ENCODE measurements around the gene PAK6.

The PAK6 gene

DNA sequence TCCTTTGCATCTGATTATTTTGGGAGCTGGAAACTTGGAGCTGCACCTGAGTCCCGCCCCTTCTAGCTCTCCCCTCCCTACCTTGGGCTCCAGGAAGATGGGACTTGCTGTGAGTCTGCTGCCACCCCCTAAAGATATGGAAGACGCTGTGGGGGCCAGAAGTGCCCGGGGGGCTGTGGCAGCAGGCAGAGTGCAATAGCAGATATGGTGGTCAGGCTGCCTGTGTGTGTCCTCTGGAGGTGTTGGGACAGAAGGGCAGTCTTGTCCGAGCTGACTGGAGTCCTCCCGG, 485 bp downstream of the PAK6 start:
- Histone ChIP-seq H2BK5ac (ENCODE audit: low read depth, low read length, poor library complexity, severe bottlenecking) (no peak overlapping the region), H4K91ac (ENCODE audit: low read length) (no peak overlapping the region), H3K9ac (ENCODE audit: low read length) (peak overlapping the region; percentile 79), H3K14ac (ENCODE audit: low read length in 2 of 2) (no peak overlapping the region), H2BK12ac (ENCODE audit: low read length in 2 of 2) (no peak overlapping the region), H4K8ac (ENCODE audit: low read length) (no peak overlapping the region), H2BK15ac (ENCODE audit: low read depth, poor library complexity, severe bottlenecking) (no peak overlapping the region), H2BK120ac (ENCODE audit: low read depth, low read length) (no peak overlapping the region), H3K9me3 (ENCODE audit: control insufficient read depth, low read length) (no peaks in the 10 kb centered on the region), H3K79me1 (replicated peaks; ENCODE audit: low read length, poor library complexity, severe bottlenecking) (no peaks in the 10 kb centered on the region), H3K18ac (ENCODE audit: low read depth in 1 of 2, low read length in 2 of 2) (no peak overlapping the region), H3K23ac (ENCODE audit: low read length in 2 of 2) (no peak overlapping the region), H3K36me3 (ENCODE audit: control insufficient read depth in 1 of 2, insufficient read depth in 2 of 2, low read depth in 1 of 2, low read length in 2 of 2) (no peaks in the 10 kb centered on the region), H3K4me1 (ENCODE audit: control insufficient read depth, insufficient read depth, low read depth, low read length) (peaks cover 24% of the 10 kb centered on the region), H3K27me3 (ENCODE audit: control insufficient read depth in 1 of 2, insufficient read depth in 1 of 2, low read length in 2 of 2) (peaks cover 0 to 26% of the 10 kb centered on the region in 2 experiments), H3K4me2 (ENCODE audit: low read length, poor library complexity, severe bottlenecking) (peak overlapping the region; percentile 89), H3K4ac (ENCODE audit: low read depth in 1 of 2, low read length in 2 of 2) (no peak overlapping the region), H2AFZ (ENCODE audit: low read depth, low read length) (no peak overlapping the region), H2AK5ac (ENCODE audit: low read length, severe bottlenecking) (no peak overlapping the region), H3K27ac (ENCODE audit: low read length, poor library complexity, severe bottlenecking) (no peak overlapping the region), H3K4me3 (ENCODE audit: insufficient read depth in 1 of 2, low read depth in 1 of 2, low read length in 2 of 2) (peak overlapping the region in 1 of 2 experiments; percentile 72)
- 57% methylated on average over 4 of the region's 5 CpGs for WGBS
- no peak for DNase-seq

GRCh38 chr15:40239693-40240618, 1.1 kb downstream of the PAK6 start:
- no peaks in the 10 kb centered on the region for H3K79me1 ChIP-seq (replicated peaks; ENCODE audit: low read length, poor library complexity, severe bottlenecking)
- peak overlapping the region; percentile 89 for H3K4me2 ChIP-seq (ENCODE audit: low read length, poor library complexity, severe bottlenecking)
- H3K4ac ChIP-seq (ENCODE audit: low read depth in 1 of 2, low read length in 2 of 2): no peak overlapping the region
- 78% methylated on average over 18 of the region's 19 CpGs for WGBS
- H2AFZ ChIP-seq (ENCODE audit: low read depth, low read length): no peak overlapping the region
- peaks cover 0 to 29% of the 10 kb centered on the region in 2 experiments for H3K27me3 ChIP-seq (ENCODE audit: control insufficient read depth in 1 of 2, insufficient read depth in 1 of 2, low read length in 2 of 2)
- H4K91ac ChIP-seq (ENCODE audit: low read length): no peak overlapping the region
- H3K4me1 ChIP-seq (ENCODE audit: control insufficient read depth, insufficient read depth, low read depth, low read length): peaks cover 24% of the 10 kb centered on the region
- no peak overlapping the region for H2BK120ac ChIP-seq (ENCODE audit: low read depth, low read length)
- H4K8ac ChIP-seq (ENCODE audit: low read length): no peak overlapping the region
- H3K27ac ChIP-seq (ENCODE audit: low read length, poor library complexity, severe bottlenecking): no peak overlapping the region
- H3K9me3 ChIP-seq (ENCODE audit: control insufficient read depth, low read length): no peaks in the 10 kb centered on the region
- no peaks in the 10 kb centered on the region for H3K36me3 ChIP-seq (ENCODE audit: control insufficient read depth in 1 of 2, insufficient read depth in 2 of 2, low read depth in 1 of 2, low read length in 2 of 2)
- no peak overlapping the region for H2AK5ac ChIP-seq (ENCODE audit: low read length, severe bottlenecking)
- no peak overlapping the region for H2BK15ac ChIP-seq (ENCODE audit: low read depth, poor library complexity, severe bottlenecking)
- H2BK12ac ChIP-seq (ENCODE audit: low read length in 2 of 2): no peak overlapping the region
- no peak for DNase-seq
- H2BK5ac ChIP-seq (ENCODE audit: low read depth, low read length, poor library complexity, severe bottlenecking): no peak overlapping the region
- no peak overlapping the region for H3K18ac ChIP-seq (ENCODE audit: low read depth in 1 of 2, low read length in 2 of 2)
- H3K9ac ChIP-seq (ENCODE audit: low read length): peak overlapping the region; percentile 79
- H3K4me3 ChIP-seq (ENCODE audit: insufficient read depth in 1 of 2, low read depth in 1 of 2, low read length in 2 of 2): no peak overlapping the region
- H3K14ac ChIP-seq (ENCODE audit: low read length in 2 of 2): no peak overlapping the region
- H3K23ac ChIP-seq (ENCODE audit: low read length in 2 of 2): no peak overlapping the region

GRCh38 chr15:40240619-40241221, 1.9 kb downstream of the PAK6 start:
- Histone ChIP-seq H3K79me1 (replicated peaks; ENCODE audit: low read length, poor library complexity, severe bottlenecking) (no peaks in the 10 kb centered on the region), H3K14ac (ENCODE audit: low read length in 2 of 2) (no peak overlapping the region), H3K9me3 (ENCODE audit: control insufficient read depth, low read length) (no peaks in the 10 kb centered on the region), H2AFZ (ENCODE audit: low read depth, low read length) (no peak overlapping the region), H3K27me3 (ENCODE audit: control insufficient read depth in 1 of 2, insufficient read depth in 1 of 2, low read length in 2 of 2) (peaks cover 0 to 30% of the 10 kb centered on the region in 2 experiments), H2BK12ac (ENCODE audit: low read length in 2 of 2) (no peak overlapping the region), H2BK5ac (ENCODE audit: low read depth, low read length, poor library complexity, severe bottlenecking) (no peak overlapping the region), H3K18ac (ENCODE audit: low read depth in 1 of 2, low read length in 2 of 2) (no peak overlapping the region), H3K9ac (ENCODE audit: low read length) (no peak overlapping the region), H3K4me3 (ENCODE audit: insufficient read depth in 1 of 2, low read depth in 1 of 2, low read length in 2 of 2) (no peak overlapping the region), H2AK5ac (ENCODE audit: low read length, severe bottlenecking) (no peak overlapping the region), H4K8ac (ENCODE audit: low read length) (no peak overlapping the region), H3K36me3 (ENCODE audit: control insufficient read depth in 1 of 2, insufficient read depth in 2 of 2, low read depth in 1 of 2, low read length in 2 of 2) (no peaks in the 10 kb centered on the region), H3K27ac (ENCODE audit: low read length, poor library complexity, severe bottlenecking) (no peak overlapping the region), H3K4me2 (ENCODE audit: low read length, poor library complexity, severe bottlenecking) (no peak overlapping the region), H2BK120ac (ENCODE audit: low read depth, low read length) (no peak overlapping the region), H3K23ac (ENCODE audit: low read length in 2 of 2) (no peak overlapping the region), H2BK15ac (ENCODE audit: low read depth, poor library complexity, severe bottlenecking) (no peak overlapping the region), H4K91ac (ENCODE audit: low read length) (peak overlapping the region; percentile 55), H3K4ac (ENCODE audit: low read depth in 1 of 2, low read length in 2 of 2) (no peak overlapping the region), H3K4me1 (ENCODE audit: control insufficient read depth, insufficient read depth, low read depth, low read length) (peaks cover 24% of the 10 kb centered on the region)
- no peak for DNase-seq
- WGBS: 92% methylated on average over 10 of the region's 10 CpGs

Measured in mesenchymal stem cell (in vitro differentiated cells and primary cell).